ENCODE measurements around the gene PCDH9. TPM values are rescaled to one million over a fixed set of nuclear protein-coding genes. Genes with fewer than 3 reads are reported as not detected.

PCDH9 gene
- total and polyA plus RNA-seq, 5 donors: 5.1 to 30.0 (median 27.8) TPM

- WGBS: 65% methylated on average over 2 of the region's 2 CpGs
- no peak for ATAC-seq
- no peak for DNase-seq
- Histone ChIP-seq H3K9me3 (ENCODE audit: control insufficient read depth, low read length) (no peaks in the 10 kb centered on the region), H3K4me3 (ENCODE audit: low read length) (no peak overlapping the region), H3K27me3 (ENCODE audit: control insufficient read depth, insufficient read depth) (no peaks in the 10 kb centered on the region), H3K27ac (ENCODE audit: low read length) (no peak overlapping the region), H3K4me1 (ENCODE audit: control insufficient read depth, insufficient read depth, low read length) (no peaks in the 10 kb centered on the region)
- intact Hi-C loops (cut with DNase I): no loop called here
Observed at GRCh38 chr13:66528944-66529576, 701.1 kb downstream of the PCDH9 start.

GRCh38 chr13:66528180-66528579 is 702.0 kb downstream of the PCDH9 start:
- WGBS: 83% methylated on average over 5 of the region's 5 CpGs
- intact Hi-C loops (cut with DNase I): no loop called here
- H3K27ac ChIP-seq (ENCODE audit: low read length): no peak overlapping the region

DNA sequence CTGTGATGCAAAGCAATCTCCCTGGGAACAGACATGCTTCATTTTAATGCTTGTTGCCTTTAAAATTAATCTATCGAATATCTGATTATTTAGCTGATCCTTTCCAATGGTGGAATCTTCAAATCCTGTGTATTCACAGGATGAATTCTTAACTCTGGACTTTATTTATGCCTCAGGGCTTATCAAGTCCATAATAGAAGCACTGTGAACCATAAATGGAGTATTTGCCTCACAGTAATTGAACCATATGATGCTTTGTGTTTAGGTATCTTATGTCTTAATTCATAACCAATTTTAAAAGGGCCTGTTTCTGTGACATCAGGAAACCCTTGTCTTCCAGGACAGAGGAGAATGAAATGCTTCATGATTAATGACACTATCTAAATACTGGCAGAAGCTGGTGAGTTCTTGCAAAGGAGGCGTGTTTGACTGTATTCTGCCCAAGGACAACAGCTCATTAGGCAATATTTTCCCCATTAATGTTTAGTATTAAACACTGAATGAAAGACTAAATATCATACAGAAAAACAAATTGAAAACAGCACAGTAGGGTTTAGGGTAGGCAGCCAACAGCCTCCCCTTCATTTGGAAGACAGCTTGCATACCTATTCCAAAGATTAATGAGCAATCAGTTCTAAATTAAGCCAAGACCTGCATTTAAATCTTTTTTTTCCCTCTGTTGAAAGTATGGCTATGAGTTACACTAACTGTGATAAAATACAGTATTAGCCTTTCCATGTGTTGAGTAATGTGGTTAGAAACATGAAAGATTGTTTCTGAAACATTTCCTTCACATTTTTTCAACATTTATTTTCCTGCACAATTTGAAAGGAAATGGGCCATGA is 709.4 kb downstream of the PCDH9 start:
- H3K9me3 ChIP-seq (ENCODE audit: control insufficient read depth, low read length): no peaks in the 10 kb centered on the region
- H3K27me3 ChIP-seq (ENCODE audit: control insufficient read depth, insufficient read depth): no peaks in the 10 kb centered on the region
- H3K4me3 ChIP-seq (ENCODE audit: low read length): no peak overlapping the region
- no peak overlapping the region for H3K27ac ChIP-seq (ENCODE audit: low read length)
- no peak for ATAC-seq
- intact Hi-C loops (cut with DNase I): no loop called here
- no peaks in the 10 kb centered on the region for H3K4me1 ChIP-seq (ENCODE audit: control insufficient read depth, insufficient read depth, low read length)
- DNase-seq: no peak
- 73% methylated on average over 2 of the region's 2 CpGs for WGBS

More at GRCh38 chr13:66528180-66528579, 702.0 kb downstream of the PCDH9 start:
- Histone ChIP-seq H3K4me3 (ENCODE audit: low read length) (no peak overlapping the region), H3K4me1 (ENCODE audit: control insufficient read depth, insufficient read depth, low read length) (no peaks in the 10 kb centered on the region), H3K27me3 (ENCODE audit: control insufficient read depth, insufficient read depth) (no peaks in the 10 kb centered on the region), H3K9me3 (ENCODE audit: control insufficient read depth, low read length) (no peaks in the 10 kb centered on the region)
- ATAC-seq (no peak), DNase-seq (no peak)

- Histone ChIP-seq H3K4me3 (ENCODE audit: low read length) (no peak overlapping the region), H3K9me3 (ENCODE audit: control insufficient read depth, low read length) (no peaks in the 10 kb centered on the region), H3K27ac (ENCODE audit: low read length) (no peak overlapping the region), H3K27me3 (ENCODE audit: control insufficient read depth, insufficient read depth) (no peaks in the 10 kb centered on the region), H3K4me1 (ENCODE audit: control insufficient read depth, insufficient read depth, low read length) (no peaks in the 10 kb centered on the region)
- WGBS: 84% methylated on average over 4 of the region's 4 CpGs
- no peak for ATAC-seq
- intact Hi-C loops (cut with DNase I): no loop called here
- no peak for DNase-seq
Observed at GRCh38 chr13:66519259-66519658, 710.9 kb downstream of the PCDH9 start.

DNA sequence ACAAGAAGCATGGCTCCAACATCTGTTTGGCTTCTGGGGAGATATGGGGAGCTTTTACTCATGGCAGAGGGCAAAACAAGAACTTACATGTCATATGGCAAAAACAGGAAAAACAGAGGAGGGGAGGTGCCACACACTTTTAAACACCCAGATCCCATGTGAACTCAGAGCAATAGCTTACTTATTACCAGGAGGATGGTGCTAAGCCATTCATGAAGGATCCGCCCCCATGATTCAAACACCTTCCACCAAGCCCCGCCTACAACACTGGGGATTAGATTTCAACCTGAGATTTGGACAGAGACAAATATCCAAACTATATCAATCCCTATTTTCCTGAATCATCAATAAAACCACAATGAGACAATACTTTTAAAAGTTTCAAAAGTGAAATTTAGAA is 712.1 kb downstream of the PCDH9 start:
- H3K27me3 ChIP-seq (ENCODE audit: control insufficient read depth, insufficient read depth): no peaks in the 10 kb centered on the region
- WGBS: 91% methylated on average over 2 of the region's 2 CpGs
- no peak overlapping the region for H3K27ac ChIP-seq (ENCODE audit: low read length)
- no peaks in the 10 kb centered on the region for H3K9me3 ChIP-seq (ENCODE audit: control insufficient read depth, low read length)
- ATAC-seq (no peak), DNase-seq (no peak)
- H3K4me3 ChIP-seq (ENCODE audit: low read length): no peak overlapping the region
- no peaks in the 10 kb centered on the region for H3K4me1 ChIP-seq (ENCODE audit: control insufficient read depth, insufficient read depth, low read length)
- intact Hi-C loops (cut with DNase I): no loop called here

- DNase-seq (no peak), ATAC-seq (no peak)
- Histone ChIP-seq H3K9me3 (ENCODE audit: control insufficient read depth, low read length) (no peaks in the 10 kb centered on the region), H3K27me3 (ENCODE audit: control insufficient read depth, insufficient read depth) (no peaks in the 10 kb centered on the region), H3K4me1 (ENCODE audit: control insufficient read depth, insufficient read depth, low read length) (no peaks in the 10 kb centered on the region), H3K27ac (ENCODE audit: low read length) (no peak overlapping the region), H3K4me3 (ENCODE audit: low read length) (no peak overlapping the region)
- intact Hi-C loops (cut with DNase I): no loop called here
- WGBS: 30% methylated on average over 2 of the region's 2 CpGs
Observed at GRCh38 chr13:66513728-66514127, 716.4 kb downstream of the PCDH9 start.

DNA sequence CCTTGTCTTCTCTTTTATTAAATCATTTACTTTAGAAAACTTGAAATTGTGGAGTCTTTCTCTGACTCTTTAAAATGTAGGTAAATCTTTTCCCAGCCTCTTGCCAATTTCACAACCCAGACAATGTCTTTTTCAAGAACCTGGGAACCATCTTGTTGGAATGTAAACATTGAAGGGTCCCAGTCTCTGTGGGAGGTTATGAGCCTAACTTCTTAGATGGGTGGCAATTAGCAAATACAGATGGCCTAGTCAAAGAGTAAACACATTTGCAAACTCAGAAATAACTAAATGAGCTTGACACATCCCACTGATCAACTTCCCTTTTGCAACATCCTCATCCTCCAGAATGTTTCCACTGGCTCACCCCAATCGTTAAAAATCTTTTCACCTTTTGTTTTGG is 721.0 kb downstream of the PCDH9 start:
- intact Hi-C loops (cut with DNase I): no loop called here
- Histone ChIP-seq H3K27me3 (ENCODE audit: control insufficient read depth, insufficient read depth) (no peaks in the 10 kb centered on the region), H3K4me3 (ENCODE audit: low read length) (no peak overlapping the region), H3K27ac (ENCODE audit: low read length) (no peak overlapping the region), H3K9me3 (ENCODE audit: control insufficient read depth, low read length) (no peaks in the 10 kb centered on the region), H3K4me1 (ENCODE audit: control insufficient read depth, insufficient read depth, low read length) (no peaks in the 10 kb centered on the region)
- WGBS: 84% methylated on average over 1 of the region's 1 CpG
- ATAC-seq (no peak), DNase-seq (no peak)

DNA sequence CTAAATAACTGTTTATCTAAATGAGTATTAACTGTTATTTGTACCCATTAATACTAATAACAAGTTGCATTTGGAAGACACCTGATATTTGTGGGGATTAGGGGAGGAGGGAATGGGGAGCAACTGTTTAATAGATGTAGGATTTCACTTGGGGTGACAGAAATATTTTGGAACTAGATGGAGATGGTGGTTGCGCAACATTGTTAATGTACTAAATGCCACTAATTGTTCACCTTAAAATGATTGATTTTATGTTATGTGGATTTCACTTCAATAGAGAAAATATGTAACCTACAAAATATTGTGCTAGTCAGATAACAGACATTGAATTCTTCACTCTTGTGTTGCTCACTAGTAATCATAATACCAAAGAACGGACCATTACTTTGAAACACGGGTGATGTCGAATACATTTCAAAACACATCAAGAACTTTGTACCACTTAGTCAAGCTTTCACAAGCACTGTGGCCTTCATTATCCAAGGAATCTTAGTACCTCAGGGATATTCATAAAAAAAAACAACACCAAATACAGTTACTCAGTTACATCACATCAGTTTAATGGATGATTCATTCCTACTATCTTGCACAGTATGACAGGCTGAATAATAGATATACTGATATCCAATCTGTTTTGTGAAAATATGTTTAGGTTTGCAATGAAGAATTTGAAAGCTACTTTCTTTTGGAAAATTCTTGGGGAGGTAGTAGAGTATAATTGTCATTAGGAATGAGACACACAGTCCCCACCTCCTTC is 721.8 kb downstream of the PCDH9 start:
- Histone ChIP-seq H3K4me3 (ENCODE audit: low read length) (no peak overlapping the region), H3K27me3 (ENCODE audit: control insufficient read depth, insufficient read depth) (no peaks in the 10 kb centered on the region), H3K4me1 (ENCODE audit: control insufficient read depth, insufficient read depth, low read length) (no peaks in the 10 kb centered on the region), H3K27ac (ENCODE audit: low read length) (no peak overlapping the region), H3K9me3 (ENCODE audit: control insufficient read depth, low read length) (no peaks in the 10 kb centered on the region)
- WGBS: 82% methylated on average over 4 of the region's 4 CpGs
- no peak for DNase-seq
- no peak for ATAC-seq
- intact Hi-C loops (cut with DNase I): no loop called here

DNA sequence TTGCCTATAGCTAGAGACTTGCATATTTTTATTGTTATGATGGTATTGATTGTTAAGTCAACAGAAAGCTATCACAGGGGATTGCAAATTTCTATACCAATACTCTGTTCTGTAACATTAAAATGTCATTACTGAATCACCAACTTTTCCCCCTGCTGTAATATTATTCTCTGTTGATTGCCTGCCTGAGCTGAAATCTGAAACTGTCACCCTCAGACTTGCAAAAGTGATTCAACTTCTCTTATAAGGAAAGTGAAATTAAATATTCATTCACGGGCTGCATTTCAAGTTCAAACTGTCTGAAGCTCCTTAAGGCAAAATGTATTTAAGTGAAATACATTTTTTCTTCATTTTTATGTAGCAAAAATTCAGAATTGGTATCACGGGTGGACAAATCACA is 723.2 kb downstream of the PCDH9 start:
- ATAC-seq (no peak), DNase-seq (no peak)
- no peak overlapping the region for H3K27ac ChIP-seq (ENCODE audit: low read length)
- 75% methylated on average over 2 of the region's 2 CpGs for WGBS
- intact Hi-C loops (cut with DNase I): no loop called here
- H3K9me3 ChIP-seq (ENCODE audit: control insufficient read depth, low read length): no peaks in the 10 kb centered on the region
- no peaks in the 10 kb centered on the region for H3K4me1 ChIP-seq (ENCODE audit: control insufficient read depth, insufficient read depth, low read length)
- no peaks in the 10 kb centered on the region for H3K27me3 ChIP-seq (ENCODE audit: control insufficient read depth, insufficient read depth)
- no peak overlapping the region for H3K4me3 ChIP-seq (ENCODE audit: low read length)

DNA sequence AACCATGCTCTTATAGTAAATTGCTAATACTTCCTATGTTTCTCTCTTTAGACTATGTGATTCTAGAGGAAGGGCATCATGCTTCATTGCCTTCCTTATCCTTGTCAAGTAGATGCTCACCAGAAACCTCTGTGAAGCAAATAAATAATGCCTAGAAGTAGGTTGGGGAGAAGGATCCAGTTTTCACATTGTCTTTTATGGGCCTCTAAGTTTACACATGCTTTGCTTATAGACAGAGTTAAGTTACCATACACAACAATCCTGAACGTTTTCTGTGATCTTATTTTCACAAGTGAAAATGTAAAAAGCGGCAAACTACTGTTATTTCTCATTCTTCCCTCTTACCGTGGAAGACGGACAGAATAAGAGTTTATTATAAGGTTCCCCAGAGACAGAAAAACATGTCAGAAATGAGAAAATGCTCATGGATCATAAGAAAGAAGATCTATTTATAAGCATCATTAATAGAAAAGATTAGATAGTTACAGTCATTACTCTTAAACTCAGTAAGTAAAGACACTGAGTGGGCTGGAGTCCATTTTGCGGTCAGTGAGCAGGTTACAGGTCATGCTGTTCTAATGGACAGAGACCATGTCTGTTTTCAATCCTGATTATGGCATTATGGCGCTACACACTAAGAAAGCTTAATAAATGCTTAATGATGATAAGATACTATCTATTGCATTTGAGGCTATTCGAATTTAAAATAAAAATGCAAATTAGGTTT is 723.9 kb downstream of the PCDH9 start:
- WGBS: 78% methylated on average over 7 of the region's 7 CpGs

More for the DNA sequence above, 723.9 kb downstream of the PCDH9 start:
- DNase-seq (no peak), ATAC-seq (no peak)
- no peaks in the 10 kb centered on the region for H3K27me3 ChIP-seq (ENCODE audit: control insufficient read depth, insufficient read depth)
- no peaks in the 10 kb centered on the region for H3K9me3 ChIP-seq (ENCODE audit: control insufficient read depth, low read length)
- no peak overlapping the region for H3K27ac ChIP-seq (ENCODE audit: low read length)
- H3K4me1 ChIP-seq (ENCODE audit: control insufficient read depth, insufficient read depth, low read length): no peaks in the 10 kb centered on the region
- intact Hi-C loops (cut with DNase I): no loop called here
- H3K4me3 ChIP-seq (ENCODE audit: low read length): no peak overlapping the region
